Large intestine (tissue), 3 donors: ENCODE results near the gene METTL15. TPM values are rescaled to one million over a fixed set of nuclear protein-coding genes. Genes with fewer than 3 reads are reported as not detected.
"Not testable (repeated sequence)": the region's sequence is repeated elsewhere in the genome, so short reads cannot be mapped to it uniquely, and the experiment has no call there.

Experiments used
- DNase-seq, 2 donors: peaks; one replicate each; pipeline versions ENCODE4 v3.0.0 to v3.0.0-alpha.2; 2013
- H3K27ac ChIP-seq: one replicate; pipeline ENCODE4 v1.5.1; 2013; ENCODE audit warnings: low read length
- H3K27me3 ChIP-seq: 2 replicates; pipeline ENCODE4 v1.6.1; 2013; ENCODE audit warnings: low read length; ENCODE audit not compliant: control insufficient read depth, insufficient read depth
- H3K36me3 ChIP-seq: 2 replicates; pipeline ENCODE4 v1.6.1; 2013; ENCODE audit warnings: low read length; ENCODE audit not compliant: control insufficient read depth, insufficient read depth
- H3K4me1 ChIP-seq: one replicate; pipeline ENCODE4 v1.6.1; 2013; ENCODE audit warnings: low read length; ENCODE audit not compliant: control insufficient read depth, insufficient read depth
- H3K4me3 ChIP-seq: one replicate; pipeline ENCODE4 v1.5.1; 2013; ENCODE audit warnings: low read length
- H3K9me3 ChIP-seq: one replicate; pipeline ENCODE4 v1.6.1; 2013; ENCODE audit warnings: mild to moderate bottlenecking, low read depth, low read length, moderate library complexity; ENCODE audit not compliant: control insufficient read depth
- WGBS: methylation state at CpG from one replicate; pipeline ENCODE4 v1.1.5; 2013; ENCODE audit warnings: low lambda C conversion rate; ENCODE audit not compliant: insufficient coverage; 5-methylcytosine and 5-hydroxymethylcytosine counted together
- polyA plus RNA-seq: library from polyadenylated mRNA; unstranded; fragments of 120-200 nt; gene quantifications from one replicate; pipeline ENCODE4 v1.2.1, GENCODE V29; 2013

The METTL15 gene
- polyA plus RNA-seq, 1 donor, result 16.1 TPM

- no CpG with 5 or more reads among the region's 2 CpGs for WGBS
- H3K9me3 ChIP-seq, result no peaks in the 10 kb centered on the region
- DNase-seq, result no peak
- no peak overlapping the region for H3K4me3 ChIP-seq
- H3K36me3 ChIP-seq, result no peaks in the 10 kb centered on the region
- no peak overlapping the region for H3K27ac ChIP-seq
- no peaks in the 10 kb centered on the region for H3K27me3 ChIP-seq
- no peaks in the 10 kb centered on the region for H3K4me1 ChIP-seq
Measured at GRCh38 chr11:28090052-28090749, 18.0 kb upstream of the METTL15 start.

- no peak overlapping the region for H3K27ac ChIP-seq
- H3K27me3 ChIP-seq, result no peaks in the 10 kb centered on the region
- no peaks in the 10 kb centered on the region for H3K4me1 ChIP-seq
- no peak for DNase-seq
- no peak overlapping the region for H3K4me3 ChIP-seq
- H3K9me3 ChIP-seq, result no peaks in the 10 kb centered on the region
- no peaks in the 10 kb centered on the region for H3K36me3 ChIP-seq
Measured at GRCh38 chr11:28092786-28093185, 15.4 kb upstream of the METTL15 start.

- DNase-seq, result no peak
- H3K4me1 ChIP-seq, result no peaks in the 10 kb centered on the region
- H3K9me3 ChIP-seq, result no peaks in the 10 kb centered on the region
- no peak overlapping the region for H3K4me3 ChIP-seq
- no peak overlapping the region for H3K27ac ChIP-seq
- no CpG with 5 or more reads among the region's 1 CpG for WGBS
- no peaks in the 10 kb centered on the region for H3K36me3 ChIP-seq
- H3K27me3 ChIP-seq, result no peaks in the 10 kb centered on the region
Measured at GRCh38 chr11:28098257-28098656, 9.9 kb upstream of the METTL15 start.

GRCh38 chr11:28099715-28100114 lies 8.5 kb upstream of the METTL15 start:
- no peak overlapping the region for H3K4me3 ChIP-seq
- 33% methylated on average over 1 of the region's 1 CpG for WGBS
- no peaks in the 10 kb centered on the region for H3K9me3 ChIP-seq

GRCh38 chr11:28100665-28101064 lies 7.5 kb upstream of the METTL15 start:
- WGBS, result no CpG with 5 or more reads among the region's 2 CpGs
- Histone ChIP-seq H3K27me3 (no peaks in the 10 kb centered on the region), H3K36me3 (no peaks in the 10 kb centered on the region), H3K27ac (no peak overlapping the region), H3K4me1 (no peaks in the 10 kb centered on the region), H3K4me3 (no peak overlapping the region), H3K9me3 (no peaks in the 10 kb centered on the region)
- peak in 1 of 2 donors; percentile 40 for DNase-seq

More at GRCh38 chr11:28099715-28100114, 8.5 kb upstream of the METTL15 start:
- no peaks in the 10 kb centered on the region for H3K4me1 ChIP-seq
- H3K27me3 ChIP-seq, result no peaks in the 10 kb centered on the region
- no peaks in the 10 kb centered on the region for H3K36me3 ChIP-seq
- peak in 1 of 2 donors; percentile 19 for DNase-seq
- no peak overlapping the region for H3K27ac ChIP-seq

- H3K27me3 ChIP-seq, H3K4me3 ChIP-seq, H3K27ac ChIP-seq, H3K4me1 ChIP-seq, DNase-seq, H3K36me3 ChIP-seq, H3K9me3 ChIP-seq: not testable (repeated sequence)
- WGBS, result 96% methylated on average over 3 of the region's 4 CpGs
Measured at GRCh38 chr11:28102300-28102699, 5.9 kb upstream of the METTL15 start.

- Histone ChIP-seq H3K27me3 (no peaks in the 10 kb centered on the region), H3K4me3 (no peak overlapping the region), H3K4me1 (peaks cover 5% of the 10 kb centered on the region), H3K36me3 (no peaks in the 10 kb centered on the region), H3K27ac (no peak overlapping the region), H3K9me3 (no peaks in the 10 kb centered on the region)
- peak in 1 of 2 donors; percentile 7 for DNase-seq
- no CpG with 5 or more reads among the region's 1 CpG for WGBS
Measured at GRCh38 chr11:28104425-28104824, 3.8 kb upstream of the METTL15 start.

GRCh38 chr11:28104984-28105383 lies 3.2 kb upstream of the METTL15 start:
- DNase-seq, result no peak
- H3K27ac ChIP-seq, result no peak overlapping the region
- WGBS, result 86% methylated on average over 2 of the region's 2 CpGs

GRCh38 chr11:28105869-28106268 lies 2.3 kb upstream of the METTL15 start:
- Histone ChIP-seq H3K27me3 (no peaks in the 10 kb centered on the region), H3K27ac (no peak overlapping the region), H3K4me1 (peaks cover 8% of the 10 kb centered on the region), H3K4me3 (no peak overlapping the region), H3K9me3 (no peaks in the 10 kb centered on the region), H3K36me3 (no peaks in the 10 kb centered on the region)
- WGBS, result 93% methylated on average over 3 of the region's 5 CpGs
- DNase-seq, result peak in 1 of 2 donors; percentile 4

More at GRCh38 chr11:28104984-28105383, 3.2 kb upstream of the METTL15 start:
- no peaks in the 10 kb centered on the region for H3K9me3 ChIP-seq
- H3K36me3 ChIP-seq, result no peaks in the 10 kb centered on the region
- H3K27me3 ChIP-seq, result no peaks in the 10 kb centered on the region
- peaks cover 8% of the 10 kb centered on the region for H3K4me1 ChIP-seq
- no peak overlapping the region for H3K4me3 ChIP-seq

GRCh38 chr11:28106353-28107043 lies 1.7 kb upstream of the METTL15 start:
- Histone ChIP-seq H3K4me1 (peaks cover 8% of the 10 kb centered on the region), H3K27ac (no peak overlapping the region), H3K9me3 (no peaks in the 10 kb centered on the region), H3K27me3 (no peaks in the 10 kb centered on the region), H3K4me3 (no peak overlapping the region), H3K36me3 (no peaks in the 10 kb centered on the region)
- 60% methylated on average over 1 of the region's 14 CpGs for WGBS
- no peak for DNase-seq
